ENCODE results near the gene MFSD2A.
A peak's percentile ranks its signal among the peaks of the same experiment; 100 is the strongest.
"Not testable (repeated sequence)": the region's sequence is repeated elsewhere in the genome, so short reads cannot be mapped to it uniquely, and the experiment has no call there.

MFSD2A gene

DNA sequence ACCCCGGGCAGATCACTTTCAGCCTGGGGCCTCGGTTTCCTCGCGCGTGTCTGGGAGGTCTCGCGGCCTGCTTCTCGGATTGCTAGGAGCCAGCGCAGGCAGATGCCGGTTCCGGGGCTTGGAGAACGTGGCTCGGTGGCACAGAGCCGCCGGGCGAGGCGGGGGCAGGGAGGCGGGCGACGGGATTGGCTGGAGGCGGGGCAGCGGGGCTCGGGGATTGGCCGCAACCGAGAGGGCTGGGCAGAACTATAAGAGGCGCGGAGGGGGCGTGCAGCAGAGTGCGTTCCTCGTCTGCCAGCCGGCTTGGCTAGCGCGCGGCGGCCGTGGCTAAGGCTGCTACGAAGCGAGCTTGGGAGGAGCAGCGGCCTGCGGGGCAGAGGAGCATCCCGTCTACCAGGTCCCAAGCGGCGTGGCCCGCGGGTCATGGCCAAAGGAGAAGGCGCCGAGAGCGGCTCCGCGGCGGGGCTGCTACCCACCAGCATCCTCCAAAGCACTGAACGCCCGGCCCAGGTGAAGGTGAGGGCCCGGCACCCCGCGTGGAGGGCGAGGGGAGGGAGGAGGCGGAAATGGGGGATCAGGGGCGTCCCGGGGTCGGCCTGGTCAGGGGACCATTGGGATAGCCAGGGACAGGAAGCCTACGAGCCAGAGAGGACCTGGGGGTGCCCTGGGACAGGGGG lies at the start of gene MFSD2A:
MFSD2A (plus strand) TSS at position 276 of the 677 bp plus-strand sequence; CDS start at position 424, 148 bp downstream.
- peak; percentile 89 for DNase-seq

- DNase-seq = no peak
Measured at GRCh38 chr1:39905172-39905571, 49.8 kb upstream of the MFSD2A start.

GRCh38 chr1:39907528-39908453 lies 47.2 kb upstream of the MFSD2A start:
- DNase-seq = no peak

- no peak for DNase-seq
Measured at GRCh38 chr1:39908534-39908933, 46.4 kb upstream of the MFSD2A start.

DNA sequence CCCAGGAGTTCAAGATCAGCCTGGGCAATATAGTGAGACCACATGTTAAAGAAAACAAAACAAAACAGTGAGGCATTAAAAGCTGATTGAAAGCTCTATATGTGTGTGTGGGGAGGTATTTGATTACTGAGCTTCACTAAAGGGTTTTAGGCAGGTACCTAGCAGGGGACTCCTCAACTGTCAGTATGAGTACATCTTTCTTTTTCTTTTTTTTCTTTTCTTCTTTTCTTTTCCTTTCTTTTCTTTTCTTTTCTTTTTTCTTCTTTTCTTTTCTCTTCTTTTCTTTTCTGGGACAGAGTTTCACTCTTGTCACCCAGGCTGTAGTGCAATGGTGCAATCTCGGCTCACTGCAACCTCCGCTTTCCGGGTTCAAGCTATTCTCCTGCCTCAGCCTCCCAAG lies 44.7 kb upstream of the MFSD2A start:
- no peak for DNase-seq

- DNase-seq = not testable (repeated sequence)
Measured at GRCh38 chr1:39913136-39913535, 41.8 kb upstream of the MFSD2A start.

- no peak for DNase-seq
Measured at GRCh38 chr1:39915499-39916129, 39.3 kb upstream of the MFSD2A start.

DNA sequence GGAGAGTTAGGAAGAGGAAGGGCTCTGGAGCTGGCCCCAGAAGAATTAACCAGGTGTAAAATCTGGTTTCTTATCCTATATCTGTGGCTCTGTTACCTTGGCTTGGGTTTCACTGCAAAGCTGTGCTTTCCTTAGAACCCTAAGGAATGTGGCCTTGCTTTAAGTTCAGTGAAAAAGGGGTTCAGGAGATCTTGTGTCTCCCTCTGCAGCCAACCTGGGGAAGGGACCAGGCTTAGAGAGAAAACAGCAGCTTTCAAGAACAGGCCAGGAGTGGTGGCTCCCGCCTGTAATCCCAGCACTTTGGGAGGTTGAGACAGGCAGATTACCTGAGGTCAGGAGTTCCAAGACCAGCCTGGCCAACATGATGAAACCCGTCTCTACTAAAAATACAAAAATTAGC lies 37.1 kb upstream of the MFSD2A start:
- peak; percentile 22 for DNase-seq

DNA sequence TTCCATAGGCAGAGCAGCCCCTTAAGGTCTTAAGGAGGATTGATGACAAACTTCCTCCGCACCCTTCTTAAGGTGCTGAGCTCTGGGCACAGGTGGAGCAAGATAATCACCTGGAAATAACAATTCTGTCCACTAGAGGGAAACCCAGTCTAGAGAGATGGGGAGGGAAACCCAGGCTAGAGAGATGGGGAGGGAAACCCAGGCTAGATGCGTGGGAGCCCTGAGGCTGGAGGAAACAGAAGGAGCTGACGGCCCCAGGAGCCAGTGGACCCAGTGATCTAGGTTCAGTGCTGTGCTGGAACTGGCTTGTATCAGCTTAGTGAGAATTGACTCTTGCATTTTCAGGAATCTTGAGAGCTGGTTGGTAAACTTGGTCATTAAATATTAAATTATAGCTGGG lies 35.4 kb upstream of the MFSD2A start:
- DNase-seq = peak; percentile 81

- no peak for DNase-seq
Measured at GRCh38 chr1:39922251-39922688, 32.7 kb upstream of the MFSD2A start.

- no peak for DNase-seq
Measured at GRCh38 chr1:39925721-39926342, 29.1 kb upstream of the MFSD2A start.

DNA sequence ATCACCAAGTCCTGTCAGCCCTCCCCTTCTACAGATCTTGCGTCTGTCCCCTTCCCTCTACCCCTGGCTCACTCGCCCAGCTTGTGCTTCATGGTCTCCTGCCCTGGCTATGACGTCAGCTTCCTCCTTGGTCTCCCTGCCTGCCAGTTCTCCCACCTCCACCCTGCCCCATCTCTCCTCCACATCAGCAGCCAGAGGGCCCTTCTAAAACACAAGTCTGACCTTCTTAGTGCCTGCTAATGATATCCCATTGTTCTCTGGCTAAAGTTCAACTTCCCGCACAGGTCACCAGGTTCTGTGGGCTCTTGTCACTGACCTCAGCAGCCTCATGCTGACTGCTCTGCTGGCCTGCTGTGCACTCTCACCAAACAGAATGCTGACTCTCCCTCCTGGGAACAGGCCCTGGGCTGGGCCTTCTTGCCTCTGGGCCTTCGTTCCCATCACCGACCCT lies 28.6 kb upstream of the MFSD2A start:
- DNase-seq = no peak

DNA sequence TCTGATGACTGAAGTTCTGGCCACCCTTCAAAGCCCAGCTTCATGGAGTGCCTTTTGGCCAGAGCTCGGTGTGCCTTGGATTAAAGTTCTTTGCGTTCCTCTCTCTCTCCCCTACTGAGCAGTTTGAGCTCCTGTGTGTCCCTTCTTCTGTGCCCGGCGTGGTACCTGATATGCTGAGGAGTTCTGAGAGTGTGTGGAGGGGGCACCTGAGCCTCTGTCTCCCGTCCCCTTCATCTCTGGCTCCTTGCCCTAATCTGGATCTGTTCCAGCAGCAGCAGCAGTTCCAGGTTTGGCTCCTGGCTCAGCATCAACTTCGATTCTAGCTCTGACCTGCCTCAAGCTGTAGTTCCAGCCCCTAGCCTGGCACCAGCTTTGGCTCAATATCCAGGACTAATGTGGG lies 28.1 kb upstream of the MFSD2A start:
- DNase-seq = no peak

DNA sequence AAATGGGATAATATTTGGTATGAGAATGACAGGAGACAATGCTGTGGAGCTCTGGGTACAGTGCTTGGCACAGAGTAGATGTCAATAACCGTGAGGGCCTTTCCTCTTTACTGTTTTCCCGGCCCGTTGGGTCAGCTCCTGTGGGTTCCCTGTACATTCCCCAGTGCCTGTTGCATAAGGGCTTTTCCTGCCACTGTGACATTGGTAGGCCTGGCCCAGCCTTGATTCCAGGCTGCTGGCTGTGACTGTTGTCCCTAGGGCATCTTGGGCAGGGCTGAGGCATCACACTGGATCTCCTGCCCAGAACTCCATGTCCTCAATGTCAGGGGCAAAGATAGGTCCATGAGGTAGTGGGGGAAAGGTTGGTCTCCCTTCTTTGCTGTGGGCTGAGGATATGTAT lies 27.4 kb upstream of the MFSD2A start:
- DNase-seq = no peak

- DNase-seq = no peak
Measured at GRCh38 chr1:39928809-39929587, 25.9 kb upstream of the MFSD2A start.

DNA sequence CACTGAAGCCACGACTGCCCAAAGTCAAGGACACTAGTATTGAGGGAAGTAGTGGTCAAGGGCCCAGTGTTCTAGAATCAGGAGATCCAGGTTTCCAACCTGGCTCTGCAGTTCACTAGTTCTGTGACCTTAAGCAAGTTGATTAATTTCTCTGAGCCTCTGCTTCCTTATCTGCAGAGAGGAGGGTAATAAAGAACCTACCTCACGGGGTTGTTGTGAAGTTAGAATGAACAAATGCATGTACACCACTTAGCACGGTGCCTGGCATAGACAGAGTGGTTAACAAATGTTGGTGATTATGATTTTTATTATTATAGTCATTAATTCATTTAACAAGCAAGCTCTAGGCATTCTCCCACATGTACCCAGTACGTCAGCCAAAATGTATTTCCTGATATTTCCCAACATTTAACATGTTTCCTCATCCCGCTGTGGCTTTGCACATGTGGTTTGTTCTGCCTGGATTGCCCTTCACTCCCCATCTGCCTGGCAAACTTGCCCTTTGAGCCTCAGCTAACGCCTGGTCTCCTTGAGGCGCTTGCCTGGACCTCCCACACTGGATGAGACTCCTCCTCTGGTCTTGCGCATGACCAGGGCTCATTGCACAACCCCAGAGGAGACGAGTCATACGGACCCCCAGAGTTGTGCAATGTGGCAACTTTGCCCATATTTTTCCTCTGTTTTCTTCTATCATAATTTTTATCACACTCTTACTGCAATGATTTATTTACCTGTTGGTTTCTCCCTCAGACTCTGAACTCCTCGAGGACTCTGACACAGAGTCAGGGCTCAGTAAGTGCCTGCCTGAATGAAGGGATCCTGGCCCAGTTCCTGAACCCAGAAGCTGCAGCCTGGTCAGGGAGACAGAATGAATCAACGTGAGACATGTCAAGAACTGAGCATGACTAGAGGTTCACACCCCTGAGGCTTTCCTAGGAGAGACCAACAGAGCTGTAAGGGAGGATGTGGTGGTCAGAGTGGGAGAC lies 20.7 kb upstream of the MFSD2A start:
- DNase-seq = peak; percentile 100

GRCh38 chr1:39936724-39937491 lies 18.0 kb upstream of the MFSD2A start:
- DNase-seq = no peak

GRCh38 chr1:39938856-39939255 lies 16.1 kb upstream of the MFSD2A start:
- no peak for DNase-seq

DNA sequence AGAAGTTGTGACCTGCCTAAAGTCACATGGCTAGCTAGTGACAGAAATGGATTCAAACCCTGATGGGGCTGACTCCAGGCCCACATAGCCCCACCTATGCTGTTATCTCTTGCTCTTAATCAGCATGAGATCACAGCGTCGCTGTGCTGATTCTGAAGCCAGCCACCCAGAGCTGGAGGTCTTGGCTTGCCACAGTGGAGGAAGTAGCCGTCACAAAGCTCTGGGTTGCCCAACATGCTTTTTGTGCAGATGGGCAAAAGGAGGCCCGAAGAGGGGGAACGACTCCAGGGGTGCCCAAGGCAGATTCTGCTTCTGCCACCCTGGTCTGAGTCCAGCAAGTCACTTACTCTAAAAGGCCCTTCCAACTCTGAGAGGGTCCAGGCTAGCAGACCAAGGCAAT lies 14.7 kb upstream of the MFSD2A start:
- no peak for DNase-seq

Measured in NCI-H226 (cell line).